Bronchial epithelial cell (primary cell): ENCODE measurements around the gene ZBTB9. TPM values are rescaled to one million over a fixed set of nuclear protein-coding genes. Genes with fewer than 3 reads are reported as not detected.

Experiments
- DNase-seq: peaks from one replicate; pipeline ENCODE4 v3.0.0-alpha.2; 2010; ENCODE audit warnings: low read depth
- FAIRE-seq: peaks from 2 replicates; lab custom pipeline; 2011; peaks lifted over from hg19 to GRCh38; lab: Jason Lieb, UNC
- H3K27me3 ChIP-seq: 2 replicates; pipeline ENCODE4 v1.5.1; 2011; ENCODE audit warnings: low read length; ENCODE audit not compliant: control insufficient read depth, insufficient read depth
- H3K36me3 ChIP-seq: 2 replicates; pipeline ENCODE4 v1.5.1; 2011; ENCODE audit warnings: low read length; ENCODE audit not compliant: control insufficient read depth, insufficient read depth
- H3K4me3 ChIP-seq: 2 replicates; pipeline ENCODE4 v1.5.1; 2011; ENCODE audit warnings: mild to moderate bottlenecking, low read depth, low read length, control low read depth
- CTCF ChIP-seq: IDR thresholded peaks from 2 replicates; pipeline ENCODE4 v1.5.1; 2011; ENCODE audit warnings: mild to moderate bottlenecking, moderate library complexity, low read length, control low read depth, inconsistent platforms; ENCODE audit not compliant: insufficient read depth, severe bottlenecking
- total RNA-seq: library from RNA; depleted of rRNA; stranded (reverse); fragments of >200 nt; gene quantifications from 2 replicates; pipeline ENCODE4 v1.2.1, GENCODE V29; 2014

The ZBTB9 gene
- total RNA-seq, 1 donor from 2014 or later: 6.3 TPM

- Histone ChIP-seq H3K4me3 (no peak overlapping the region), H3K27me3 (no peaks in the 10 kb centered on the region), H3K36me3 (peaks cover 16% of the 10 kb centered on the region)
- DNase-seq: no peak
- no peak for TF ChIP-seq CTCF
- FAIRE-seq: no peak
These were observed 16.7 kb upstream of the ZBTB9 start for GRCh38 chr6:33437666-33438065.

GRCh38 chr6:33438978-33439594 lies 15.3 kb upstream of the ZBTB9 start:
- H3K36me3 ChIP-seq: peaks cover 16% of the 10 kb centered on the region
- DNase-seq (no peak), FAIRE-seq (no peak)
- TF ChIP-seq CTCF: no peak
- no peaks in the 10 kb centered on the region for H3K27me3 ChIP-seq
- no peak overlapping the region for H3K4me3 ChIP-seq

GRCh38 chr6:33439956-33440648 lies 14.3 kb upstream of the ZBTB9 start:
- TF ChIP-seq CTCF: no peak
- no peak for FAIRE-seq
- Histone ChIP-seq H3K27me3 (no peaks in the 10 kb centered on the region), H3K36me3 (peaks cover 17% of the 10 kb centered on the region), H3K4me3 (no peak overlapping the region)
- DNase-seq: no peak

GRCh38 chr6:33440649-33441309 lies 13.6 kb upstream of the ZBTB9 start:
- Histone ChIP-seq H3K4me3 (no peak overlapping the region), H3K27me3 (no peaks in the 10 kb centered on the region), H3K36me3 (peaks cover 15% of the 10 kb centered on the region)
- DNase-seq (no peak), FAIRE-seq (no peak)
- no peak for TF ChIP-seq CTCF

- DNase-seq: no peak
- peaks cover 14% of the 10 kb centered on the region for H3K36me3 ChIP-seq
- no peak for TF ChIP-seq CTCF
- no peak overlapping the region for H3K4me3 ChIP-seq
- FAIRE-seq: no peak
- H3K27me3 ChIP-seq: no peaks in the 10 kb centered on the region
These were observed 12.9 kb upstream of the ZBTB9 start for GRCh38 chr6:33441457-33441856.
